ENCODE results near the gene MEN1. TPM values are rescaled to one million over a fixed set of nuclear protein-coding genes. Genes with fewer than 3 reads are reported as not detected.

Gene MEN1
- total RNA-seq, 2 experiments from 2014 or later = 44.4 to 72.4 TPM

- Histone ChIP-seq H3K36me3 (ENCODE audit: insufficient read depth, low read length) (no peaks in the 10 kb centered on the region), H3K4me1 (ENCODE audit: insufficient read depth, low read length, poor library complexity, severe bottlenecking) (peaks cover 1% of the 10 kb centered on the region), H4K20me1 (ENCODE audit: insufficient read depth, low read length) (no peaks in the 10 kb centered on the region), H3K9me2 (ENCODE audit: insufficient read depth, low read length) (no peaks in the 10 kb centered on the region), H3K27ac (ENCODE audit: low read depth, low read length, poor library complexity, severe bottlenecking) (no peak overlapping the region), H3K9me3 (ENCODE audit: low read length) (no peaks in the 10 kb centered on the region), H2AFZ (ENCODE audit: low read length) (no peak overlapping the region), H3K4me2 (ENCODE audit: low read length) (no peak overlapping the region), H3K4me3 (ENCODE audit: low read depth, low read length, poor library complexity, severe bottlenecking) (no peak overlapping the region), H3K79me2 (ENCODE audit: insufficient read depth, low read depth, low read length) (no peaks in the 10 kb centered on the region)
- BruUV-seq (replicated peaks) = no TSS peak
- ChIA-PET CTCF (ENCODE audit: unreplicated experiment) (no interaction called here), POLR2A (no interaction called here)
- intact Hi-C loops (cut with micrococcal nuclease; ENCODE audit: unreplicated experiment) = no loop called here
- DNase-seq (ENCODE audit: low spot score) = no peak
- no peak for TF ChIP-seq EZH2phosphoT487 (IDR thresholded peaks at IDR 0.05; ENCODE audit: borderline replicate concordance, low read depth, low read length)
- TF ChIP-seq, protein P1, sequence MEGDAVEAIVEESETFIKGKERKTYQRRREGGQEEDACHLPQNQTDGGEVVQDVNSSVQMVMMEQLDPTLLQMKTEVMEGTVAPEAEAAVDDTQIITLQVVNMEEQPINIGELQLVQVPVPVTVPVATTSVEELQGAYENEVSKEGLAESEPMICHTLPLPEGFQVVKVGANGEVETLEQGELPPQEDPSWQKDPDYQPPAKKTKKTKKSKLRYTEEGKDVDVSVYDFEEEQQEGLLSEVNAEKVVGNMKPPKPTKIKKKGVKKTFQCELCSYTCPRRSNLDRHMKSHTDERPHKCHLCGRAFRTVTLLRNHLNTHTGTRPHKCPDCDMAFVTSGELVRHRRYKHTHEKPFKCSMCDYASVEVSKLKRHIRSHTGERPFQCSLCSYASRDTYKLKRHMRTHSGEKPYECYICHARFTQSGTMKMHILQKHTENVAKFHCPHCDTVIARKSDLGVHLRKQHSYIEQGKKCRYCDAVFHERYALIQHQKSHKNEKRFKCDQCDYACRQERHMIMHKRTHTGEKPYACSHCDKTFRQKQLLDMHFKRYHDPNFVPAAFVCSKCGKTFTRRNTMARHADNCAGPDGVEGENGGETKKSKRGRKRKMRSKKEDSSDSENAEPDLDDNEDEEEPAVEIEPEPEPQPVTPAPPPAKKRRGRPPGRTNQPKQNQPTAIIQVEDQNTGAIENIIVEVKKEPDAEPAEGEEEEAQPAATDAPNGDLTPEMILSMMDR (conservative IDR thresholded peaks at IDR 0.05; ENCODE audit: low read length) = no peak
Measured at GRCh38 chr11:64834031-64834722, 23.8 kb upstream of the MEN1 start.

GRCh38 chr11:64833509-64833908 lies 23.2 kb upstream of the MEN1 start:
- CTCF ChIA-PET (ENCODE audit: unreplicated experiment) = no interaction called here
- H3K4me3 ChIP-seq (ENCODE audit: low read depth, low read length, poor library complexity, severe bottlenecking) = no peak overlapping the region
- H3K79me2 ChIP-seq (ENCODE audit: insufficient read depth, low read depth, low read length) = no peaks in the 10 kb centered on the region
- DNase-seq (ENCODE audit: low spot score) = no peak
- BruUV-seq (replicated peaks) = no TSS peak
- no peaks in the 10 kb centered on the region for H3K9me3 ChIP-seq (ENCODE audit: low read length)
- H2AFZ ChIP-seq (ENCODE audit: low read length) = no peak overlapping the region
- no peak overlapping the region for H3K4me2 ChIP-seq (ENCODE audit: low read length)
- no peaks in the 10 kb centered on the region for H4K20me1 ChIP-seq (ENCODE audit: insufficient read depth, low read length)
- no peaks in the 10 kb centered on the region for H3K36me3 ChIP-seq (ENCODE audit: insufficient read depth, low read length)
- peaks cover 4% of the 10 kb centered on the region for H3K4me1 ChIP-seq (ENCODE audit: insufficient read depth, low read length, poor library complexity, severe bottlenecking)
- no peak overlapping the region for H3K27ac ChIP-seq (ENCODE audit: low read depth, low read length, poor library complexity, severe bottlenecking)
- intact Hi-C loops (cut with micrococcal nuclease; ENCODE audit: unreplicated experiment) = no loop called here
- TF ChIP-seq EZH2phosphoT487 (IDR thresholded peaks at IDR 0.05; ENCODE audit: borderline replicate concordance, low read depth, low read length) = no peak
- TF ChIP-seq, protein P1 (conservative IDR thresholded peaks at IDR 0.05; ENCODE audit: low read length) = no peak
- H3K9me2 ChIP-seq (ENCODE audit: insufficient read depth, low read length) = no peaks in the 10 kb centered on the region
- POLR2A ChIA-PET = no interaction called here

GRCh38 chr11:64833198-64833502 lies 22.8 kb upstream of the MEN1 start:
- BruUV-seq (replicated peaks) = no TSS peak
- H3K36me3 ChIP-seq (ENCODE audit: insufficient read depth, low read length) = no peaks in the 10 kb centered on the region
- H3K4me3 ChIP-seq (ENCODE audit: low read depth, low read length, poor library complexity, severe bottlenecking) = no peak overlapping the region
- TF ChIP-seq EZH2phosphoT487 (IDR thresholded peaks at IDR 0.05; ENCODE audit: borderline replicate concordance, low read depth, low read length) = no peak
- TF ChIP-seq, protein P1 (conservative IDR thresholded peaks at IDR 0.05; ENCODE audit: low read length) = no peak
- ChIA-PET POLR2A (no interaction called here), CTCF (ENCODE audit: unreplicated experiment) (no interaction called here)
- intact Hi-C loops (cut with micrococcal nuclease; ENCODE audit: unreplicated experiment) = no loop called here
- H3K9me3 ChIP-seq (ENCODE audit: low read length) = no peaks in the 10 kb centered on the region
- H2AFZ ChIP-seq (ENCODE audit: low read length) = no peak overlapping the region
- H4K20me1 ChIP-seq (ENCODE audit: insufficient read depth, low read length) = no peaks in the 10 kb centered on the region
- no peak for DNase-seq (ENCODE audit: low spot score)
- H3K79me2 ChIP-seq (ENCODE audit: insufficient read depth, low read depth, low read length) = no peaks in the 10 kb centered on the region
- no peaks in the 10 kb centered on the region for H3K9me2 ChIP-seq (ENCODE audit: insufficient read depth, low read length)
- no peak overlapping the region for H3K27ac ChIP-seq (ENCODE audit: low read depth, low read length, poor library complexity, severe bottlenecking)
- H3K4me2 ChIP-seq (ENCODE audit: low read length) = no peak overlapping the region
- H3K4me1 ChIP-seq (ENCODE audit: insufficient read depth, low read length, poor library complexity, severe bottlenecking) = peaks cover 4% of the 10 kb centered on the region

All from OCI-LY7 (cell line).